HTR-8/SVneo (cell line): ENCODE results near the gene PCGF2.

Experiments used
- DNase-seq: peaks from one replicate; pipeline ENCODE4 v3.0.0; 2011; ENCODE audit warnings: low spot score, mixed read lengths; ENCODE audit not compliant: insufficient read length
- FAIRE-seq: peaks from 2 replicates; lab custom pipeline; 2011; peaks lifted over from hg19 to GRCh38; lab: Jason Lieb, UNC

Gene PCGF2

DNA sequence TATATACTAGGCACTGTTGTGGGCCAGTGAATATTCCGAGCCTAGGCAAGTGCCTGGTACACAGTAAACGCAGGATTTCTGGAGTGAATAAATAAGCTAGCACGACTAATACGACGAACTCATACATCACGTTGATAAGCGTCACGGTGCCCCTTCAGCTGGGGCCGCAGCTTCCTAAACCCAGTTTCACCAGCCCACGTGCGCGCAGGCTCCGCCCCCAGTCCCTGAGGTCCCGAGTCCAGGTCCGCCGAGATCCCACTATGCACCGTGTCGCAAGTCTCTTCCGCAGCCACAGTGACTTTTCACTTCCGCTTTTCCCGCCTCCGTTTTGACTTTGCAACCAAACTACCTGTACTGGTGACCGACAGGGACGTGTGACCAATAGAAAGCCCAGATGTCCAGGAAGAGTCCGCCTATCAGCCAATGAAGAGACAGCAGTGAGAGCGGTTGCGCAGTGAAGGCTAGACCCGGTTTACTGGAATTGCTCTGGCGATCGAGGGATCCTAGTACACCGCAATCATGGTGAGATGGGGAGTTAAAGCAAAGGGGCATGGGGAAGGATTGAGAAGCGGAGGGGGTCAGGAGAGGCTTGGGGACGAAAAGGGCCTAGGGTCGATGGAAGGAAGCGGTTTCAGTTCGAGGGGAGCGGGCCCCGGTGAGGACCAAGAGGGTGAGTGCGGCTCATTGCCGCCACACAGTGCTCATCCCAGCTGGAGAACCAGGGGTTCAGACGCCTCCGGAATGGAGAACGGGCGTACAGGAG is 4.4 kb upstream of the PCGF2 start, which contains the start of gene PSMB3:
Gene PSMB3 (plus strand): TSS at position 434 of the 763 bp plus-strand sequence. CDS start 86 bp downstream, at position 520.
- DNase-seq (peak; percentile 100), FAIRE-seq (no peak)

GRCh38 chr17:38751808-38752307 is 3.7 kb upstream of the PCGF2 start:
- DNase-seq: peak; percentile 89
- no peak for FAIRE-seq

- DNase-seq (no peak), FAIRE-seq (no peak)
Observed at GRCh38 chr17:38751144-38751807, 3.1 kb upstream of the PCGF2 start.

GRCh38 chr17:38750312-38751121 is 2.4 kb upstream of the PCGF2 start:
- DNase-seq: no peak

DNA sequence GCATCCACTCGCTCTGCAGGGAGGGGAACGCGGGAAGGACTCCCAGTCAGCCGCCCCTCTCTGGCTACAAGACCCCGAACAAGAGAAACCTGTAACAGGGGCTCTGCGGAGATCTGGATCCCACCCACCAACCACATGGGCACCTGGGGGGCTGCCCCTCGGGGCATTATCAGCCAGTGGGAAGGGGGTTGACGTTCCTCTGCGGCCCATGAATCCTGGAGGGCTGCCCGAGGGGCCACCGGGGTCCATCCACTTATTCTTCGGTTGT is 1.8 kb upstream of the PCGF2 start:
- DNase-seq: no peak
- no peak for FAIRE-seq

More at GRCh38 chr17:38750312-38751121, 2.4 kb upstream of the PCGF2 start:
- FAIRE-seq: no peak

DNA sequence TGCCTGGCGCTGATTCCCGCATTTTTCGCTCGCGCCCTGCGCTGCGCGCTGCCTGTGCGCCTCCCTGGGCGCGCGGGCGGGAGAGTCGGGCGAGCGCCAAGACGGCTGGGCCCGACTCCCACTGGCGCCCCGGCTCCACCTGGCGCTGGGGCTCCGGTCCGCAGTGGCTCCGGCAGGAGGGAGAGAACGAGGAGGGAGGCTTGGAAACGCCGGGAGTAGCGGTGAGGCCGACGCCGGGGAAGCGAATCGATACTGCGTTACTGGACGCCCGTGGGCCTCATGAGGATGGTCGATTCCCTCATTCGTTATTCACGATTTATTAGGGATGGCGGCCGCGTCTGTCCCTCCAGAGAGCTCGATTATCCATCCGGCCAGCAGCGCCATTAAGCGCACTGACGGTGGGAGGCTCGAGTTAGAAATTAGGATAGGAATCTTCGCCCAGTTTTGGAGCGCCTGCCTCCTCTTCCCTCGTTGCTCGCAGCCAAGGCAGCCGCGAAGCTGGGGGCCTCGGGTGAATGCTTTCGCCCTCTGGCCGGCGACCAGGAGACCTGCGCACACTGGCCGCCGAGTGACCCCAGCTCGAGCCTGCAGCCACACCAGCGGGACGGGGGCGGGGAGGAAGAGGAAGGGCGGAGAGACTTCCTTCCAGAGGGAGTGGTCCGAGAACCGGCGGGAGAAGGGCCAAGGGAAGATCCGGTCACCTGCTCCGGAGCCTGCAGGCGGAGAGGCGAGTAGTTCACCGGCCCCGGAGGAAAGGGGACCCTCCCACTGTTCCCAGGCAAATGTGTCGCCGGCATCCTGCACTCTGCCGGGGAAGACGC is 1.3 kb upstream of the PCGF2 start:
- no peak for FAIRE-seq
- DNase-seq: peak; percentile 84

GRCh38 chr17:38748892-38749222 is 721 bp upstream of the PCGF2 start:
- DNase-seq: no peak
- no peak for FAIRE-seq

DNA sequence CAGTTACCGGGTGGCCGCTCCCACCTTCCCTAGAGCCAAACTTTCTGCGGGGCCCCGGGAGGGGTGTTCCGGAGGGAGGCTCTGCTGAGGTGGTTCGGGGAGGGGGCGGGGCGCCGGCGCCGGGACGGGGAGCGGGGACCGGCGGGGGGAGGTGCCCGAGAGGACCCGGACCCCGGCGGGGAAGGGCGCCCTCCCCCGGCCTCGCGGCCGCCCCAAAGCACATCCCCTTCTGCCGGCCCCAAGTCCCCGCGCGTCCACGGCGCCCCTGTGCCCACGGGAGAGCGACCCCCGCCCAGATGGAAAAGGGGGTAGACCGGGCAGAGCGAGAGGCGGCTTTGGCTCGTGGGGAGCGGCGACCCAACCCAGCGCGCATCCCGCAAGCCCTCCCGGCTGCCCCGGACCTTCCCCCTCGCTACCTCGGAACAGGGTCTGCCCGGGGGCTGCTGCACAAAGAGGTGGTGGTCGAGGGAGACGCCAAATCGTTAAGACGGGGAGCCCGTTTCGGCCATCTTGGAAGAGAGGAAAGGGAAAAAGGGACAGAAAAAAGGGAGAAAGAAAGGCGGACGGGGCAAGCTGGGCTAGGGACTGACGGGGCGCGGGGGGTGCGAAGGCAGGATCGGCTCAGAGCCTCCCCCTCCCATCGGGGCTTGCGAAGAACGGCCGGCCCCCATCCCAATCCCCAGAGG is 530 bp downstream of the PCGF2 start:
- no peak for FAIRE-seq
- no peak for DNase-seq

DNA sequence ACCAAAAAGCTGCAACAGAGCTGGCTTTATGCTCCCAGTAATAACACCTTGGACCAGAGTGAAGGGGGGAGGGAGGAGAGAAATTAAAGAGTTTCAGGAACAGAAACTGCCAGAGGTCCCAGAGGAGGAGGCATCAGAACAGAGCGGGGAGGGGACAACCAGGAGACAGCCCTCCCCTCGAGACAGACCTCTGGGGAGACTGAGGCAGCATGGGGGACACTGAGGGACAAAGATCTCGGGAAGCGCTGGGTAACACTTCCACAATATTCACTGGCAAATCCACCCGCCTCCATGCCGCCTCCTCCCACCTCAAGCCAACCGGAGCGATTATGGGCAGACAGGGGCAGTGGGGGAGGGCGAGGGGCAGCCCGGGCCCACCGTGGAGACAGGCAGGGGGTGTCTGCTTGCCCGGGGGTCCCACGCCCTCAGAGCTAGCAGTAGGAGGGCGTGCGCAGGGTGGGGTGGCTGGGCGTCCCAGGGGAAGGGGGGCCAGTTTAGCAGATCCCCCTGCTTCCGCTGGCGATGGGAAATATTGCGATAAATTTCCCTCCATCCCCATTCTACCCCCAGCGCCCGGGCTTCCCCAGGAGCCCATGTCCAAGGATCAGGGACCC is 1.2 kb downstream of the PCGF2 start:
- DNase-seq (no peak), FAIRE-seq (no peak)

- DNase-seq: no peak
- no peak for FAIRE-seq
Observed at GRCh38 chr17:38746004-38746848, 1.9 kb downstream of the PCGF2 start.

- FAIRE-seq: no peak
- no peak for DNase-seq
Observed at GRCh38 chr17:38745545-38745944, 2.6 kb downstream of the PCGF2 start.

DNA sequence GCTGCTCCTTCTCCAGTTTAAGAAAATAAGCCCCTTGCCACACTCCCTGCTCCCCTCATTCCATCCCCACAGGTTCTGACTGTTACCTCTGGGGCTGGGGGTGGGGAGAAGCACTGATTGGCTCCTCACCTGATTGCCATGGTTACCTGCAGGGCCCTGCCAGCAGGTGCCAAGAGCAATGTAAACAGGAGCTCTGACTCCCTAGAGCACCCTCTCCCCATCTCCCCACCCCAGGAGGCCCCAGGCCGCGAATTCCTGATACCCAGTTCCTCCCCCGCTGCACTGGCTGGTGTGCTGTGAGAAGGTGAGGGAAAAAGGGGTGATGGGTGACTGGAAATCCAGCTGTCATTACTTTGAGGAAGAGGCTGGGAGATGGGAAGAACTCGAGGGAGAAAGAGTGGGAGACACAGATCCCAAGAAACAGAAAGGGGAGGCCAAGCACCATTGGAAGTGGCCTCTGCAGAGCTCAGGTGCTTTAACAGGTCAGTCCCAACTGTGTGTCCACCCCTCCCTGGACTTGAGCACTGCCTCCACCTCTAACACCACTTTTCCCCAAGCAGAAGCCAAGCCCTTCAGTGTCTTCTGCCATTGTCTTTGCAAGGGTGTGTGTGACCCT is 4.5 kb downstream of the PCGF2 start:
- DNase-seq (no peak), FAIRE-seq (no peak)

GRCh38 chr17:38742411-38743308 is 5.5 kb downstream of the PCGF2 start:
- FAIRE-seq (no peak), DNase-seq (no peak)

GRCh38 chr17:38741921-38742410 is 6.2 kb downstream of the PCGF2 start:
- FAIRE-seq: no peak
- DNase-seq: no peak

DNA sequence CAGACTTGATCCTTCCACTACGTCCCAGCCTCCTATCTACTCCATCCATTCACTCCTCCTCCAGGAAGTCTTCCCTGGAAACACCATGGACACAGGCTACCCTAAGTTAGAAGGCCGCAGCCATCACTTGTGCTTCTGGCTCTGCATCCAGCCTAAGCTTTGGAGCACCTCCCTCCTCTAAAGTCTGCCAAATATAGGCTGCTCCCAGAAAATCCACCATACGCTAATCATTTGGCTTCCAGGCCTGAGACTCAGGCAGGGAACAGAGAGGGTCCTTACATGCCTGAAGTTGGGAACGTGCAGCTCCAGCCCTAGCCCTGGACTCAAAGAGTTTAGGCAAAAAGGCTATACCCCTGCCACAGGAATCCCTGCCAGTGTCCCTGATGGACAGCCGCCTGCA is 6.7 kb downstream of the PCGF2 start:
- DNase-seq (no peak), FAIRE-seq (no peak)

DNA sequence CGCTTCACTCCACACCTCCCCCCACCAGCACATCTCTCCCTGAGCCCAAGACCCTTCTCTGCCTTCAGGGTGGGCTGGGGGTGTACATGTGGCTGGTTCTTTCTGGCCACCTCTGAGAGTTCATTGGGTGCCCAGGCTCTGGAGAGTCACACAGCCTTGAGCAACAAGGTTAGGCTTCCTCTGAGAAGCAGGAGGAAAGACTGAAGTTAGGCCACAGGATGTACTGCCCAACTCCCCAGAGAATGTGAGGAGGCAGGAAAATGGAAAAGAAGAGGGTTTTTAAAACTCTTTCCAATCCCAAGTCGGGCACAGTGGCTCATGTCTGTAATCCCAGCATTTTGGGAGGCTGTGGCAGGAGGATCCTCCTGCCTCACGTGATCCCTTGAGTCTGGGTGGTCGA is 7.3 kb downstream of the PCGF2 start:
- FAIRE-seq: no peak

DNA sequence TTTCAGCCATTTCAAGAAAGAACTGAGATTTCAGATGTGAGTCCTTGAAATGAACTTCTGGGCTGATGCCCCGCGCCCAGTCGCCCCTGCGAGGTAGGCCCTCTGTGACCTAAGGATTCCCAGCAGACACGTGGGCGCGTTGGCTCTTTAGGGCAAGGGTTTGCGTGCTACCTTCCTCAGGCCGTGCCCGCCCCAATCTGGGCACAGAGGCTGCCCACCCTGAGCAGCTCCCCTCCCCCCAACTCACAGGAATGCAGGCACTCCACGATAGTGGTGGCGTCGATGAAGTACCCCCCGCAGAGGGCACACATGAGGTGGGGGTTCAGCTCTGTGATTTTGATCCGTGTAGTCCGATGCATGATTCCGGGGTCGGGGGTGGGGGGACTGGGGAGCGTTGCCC is 8.1 kb downstream of the PCGF2 start:
- no peak for FAIRE-seq
- DNase-seq: no peak

More for the DNA sequence above, 7.3 kb downstream of the PCGF2 start:
- no peak for DNase-seq
